Midbrain (tissue), 1 donor: ENCODE data around the gene WNT9A.
"Not testable (repeated sequence)": the region's sequence is repeated elsewhere in the genome, so short reads cannot be mapped to it uniquely, and the experiment has no call there.

ENCODE experiments used
- DNase-seq: peaks from one replicate; lab custom pipeline; 2025; lab: John Stamatoyannopoulos, UW

WNT9A gene

GRCh38 chr1:227886503-227886961 is 61.2 kb downstream of the WNT9A start:
- no peak for DNase-seq

- no peak for DNase-seq
Measured at GRCh38 chr1:227885648-227886502, 61.9 kb downstream of the WNT9A start.

- DNase-seq: no peak
Measured at GRCh38 chr1:227885135-227885647, 62.5 kb downstream of the WNT9A start.

GRCh38 chr1:227884370-227885134 is 63.2 kb downstream of the WNT9A start:
- no peak for DNase-seq

- DNase-seq: no peak
Measured at GRCh38 chr1:227883641-227884301, 64.0 kb downstream of the WNT9A start.

GRCh38 chr1:227883073-227883520 is 64.6 kb downstream of the WNT9A start:
- DNase-seq: no peak

- no peak for DNase-seq
Measured at GRCh38 chr1:227880342-227880924, 67.3 kb downstream of the WNT9A start.

- not testable (repeated sequence) for DNase-seq
Measured at GRCh38 chr1:227877810-227878209, 69.9 kb downstream of the WNT9A start.

GRCh38 chr1:227871892-227872291 is 75.8 kb downstream of the WNT9A start:
- not testable (repeated sequence) for DNase-seq

GRCh38 chr1:227870366-227870765 is 77.4 kb downstream of the WNT9A start:
- no peak for DNase-seq

- no peak for DNase-seq
Measured at GRCh38 chr1:227869851-227870305, 77.9 kb downstream of the WNT9A start.

GRCh38 chr1:227869279-227869842 is 78.4 kb downstream of the WNT9A start:
- DNase-seq: no peak
